Spinal cord (tissue), 10 donors: ENCODE data around the gene RIPK4. TPM values are rescaled to one million over a fixed set of nuclear protein-coding genes. Genes with fewer than 3 reads are reported as not detected.
"Not testable (repeated sequence)": the region's sequence is repeated elsewhere in the genome, so short reads cannot be mapped to it uniquely, and the experiment has no call there.

ENCODE experiments used
- DNase-seq, 6 donors: peaks; one replicate each; pipeline versions ENCODE4 v3.0.0 to v3.0.0-alpha.2; 2013 to 2015; ENCODE audit warnings: low spot score in 6 of 6, low read depth in 4 of 6
- H3K27ac ChIP-seq: one replicate; pipeline ENCODE4 v1.5.1; 2013; ENCODE audit warnings: low read depth, low read length, control low read depth
- H3K27me3 ChIP-seq: one replicate; pipeline ENCODE4 v1.6.1; 2013; ENCODE audit warnings: low read length; ENCODE audit not compliant: control insufficient read depth, insufficient read depth
- H3K36me3 ChIP-seq: one replicate; pipeline ENCODE4 v1.6.1; 2013; ENCODE audit warnings: low read length; ENCODE audit not compliant: control insufficient read depth, insufficient read depth
- H3K4me1 ChIP-seq: one replicate; pipeline ENCODE4 v1.6.1; 2013; ENCODE audit warnings: low read length; ENCODE audit not compliant: control insufficient read depth, insufficient read depth
- H3K4me3 ChIP-seq: one replicate; pipeline ENCODE4 v1.5.1; 2013; ENCODE audit warnings: low read depth, low read length, control low read depth
- H3K9me3 ChIP-seq: one replicate; pipeline ENCODE4 v1.6.1; 2013; ENCODE audit warnings: low read length; ENCODE audit not compliant: control insufficient read depth, insufficient read depth
- WGBS: methylation state at CpG from one replicate; pipeline ENCODE4 v1.1.5; 2013; ENCODE audit warnings: missing lambda C conversion rate; ENCODE audit not compliant: insufficient coverage; 5-methylcytosine and 5-hydroxymethylcytosine counted together
- polyA plus RNA-seq, 2 donors: library from polyadenylated mRNA; unstranded; fragments of 120-200 nt; gene quantifications; one replicate each; pipeline ENCODE4 v1.2.1, GENCODE V29; 2013; ENCODE audit not compliant: insufficient read length in 2 of 2
- total RNA-seq, 2 donors: library from RNA; depleted of rRNA in 1 of 2; stranded (reverse); fragments of 120-200 nt in 1 of 2; fragments of >200 nt in 1 of 2; gene quantifications; one replicate each; pipeline versions ENCODE4 v1.2.3 to v1.2.4, GENCODE V29; 2013 to 2014
- donor health status: healthy.

RIPK4 gene
- total and polyA plus RNA-seq, 4 donors: 0.10 to 0.11 (median 0.11) TPM; not detected in 1

GRCh38 chr21:41729701-41730366 is 37.0 kb downstream of the RIPK4 start:
- DNase-seq: no peak
- H3K27me3 ChIP-seq: peaks cover 20% of the 10 kb centered on the region
- H3K9me3 ChIP-seq: no peaks in the 10 kb centered on the region
- no peak overlapping the region for H3K27ac ChIP-seq
- WGBS: 79% methylated on average over 12 of the region's 17 CpGs
- H3K4me1 ChIP-seq: peaks cover 11% of the 10 kb centered on the region
- no peaks in the 10 kb centered on the region for H3K36me3 ChIP-seq
- no peak overlapping the region for H3K4me3 ChIP-seq

DNA sequence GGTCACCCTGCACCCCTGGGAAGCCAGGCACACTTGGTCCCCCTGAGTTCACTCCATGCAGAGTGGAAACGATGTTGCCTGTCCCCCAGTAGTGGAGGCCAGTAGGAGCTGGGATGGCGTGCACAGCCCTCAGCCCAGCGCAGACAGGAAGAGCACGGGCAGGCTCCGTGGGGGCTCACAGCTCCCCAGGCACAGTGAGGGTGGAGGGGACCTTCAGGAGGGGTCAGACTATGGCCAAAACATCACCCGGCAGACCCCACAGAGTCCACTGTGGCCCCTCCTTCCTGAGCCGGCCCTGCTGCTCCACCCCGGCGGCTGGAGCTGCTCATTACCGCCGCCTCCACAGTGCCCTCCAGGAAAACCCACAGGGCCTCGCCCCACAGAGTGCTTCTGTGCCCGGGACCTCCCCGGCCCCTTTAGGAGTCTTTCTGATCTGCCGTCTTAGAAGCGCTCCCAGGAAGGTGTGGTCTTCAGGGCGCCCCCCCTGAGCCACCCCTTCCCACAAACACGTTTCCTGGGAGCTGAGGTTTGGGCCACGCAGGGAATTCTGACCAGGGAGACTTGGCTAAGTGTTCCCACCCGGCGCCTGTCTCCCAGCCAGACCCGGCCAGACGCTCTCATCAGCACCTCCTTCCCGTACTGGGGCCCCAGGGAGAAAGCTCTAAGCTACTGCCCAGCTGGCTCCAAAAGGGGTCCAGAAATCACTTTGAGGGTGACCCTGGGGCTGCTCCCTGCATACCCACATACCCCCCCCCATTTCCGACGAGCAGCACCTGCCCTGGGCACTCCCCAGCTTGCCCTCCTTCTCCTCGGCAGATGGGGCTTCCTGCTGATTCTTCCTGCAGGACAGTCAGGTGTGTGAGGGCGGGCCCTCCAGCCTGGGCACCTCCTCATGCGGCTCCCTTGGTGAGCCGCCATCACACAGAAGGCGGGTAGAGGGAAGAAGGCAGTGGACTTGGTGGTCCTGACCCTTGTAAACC is 38.8 kb downstream of the RIPK4 start:
- no peak overlapping the region for H3K27ac ChIP-seq
- DNase-seq: no peak
- peaks cover 24% of the 10 kb centered on the region for H3K27me3 ChIP-seq
- no peaks in the 10 kb centered on the region for H3K9me3 ChIP-seq
- H3K4me3 ChIP-seq: no peak overlapping the region
- peaks cover 11% of the 10 kb centered on the region for H3K4me1 ChIP-seq
- H3K36me3 ChIP-seq: no peaks in the 10 kb centered on the region
- WGBS: 74% methylated on average over 26 of the region's 31 CpGs

DNA sequence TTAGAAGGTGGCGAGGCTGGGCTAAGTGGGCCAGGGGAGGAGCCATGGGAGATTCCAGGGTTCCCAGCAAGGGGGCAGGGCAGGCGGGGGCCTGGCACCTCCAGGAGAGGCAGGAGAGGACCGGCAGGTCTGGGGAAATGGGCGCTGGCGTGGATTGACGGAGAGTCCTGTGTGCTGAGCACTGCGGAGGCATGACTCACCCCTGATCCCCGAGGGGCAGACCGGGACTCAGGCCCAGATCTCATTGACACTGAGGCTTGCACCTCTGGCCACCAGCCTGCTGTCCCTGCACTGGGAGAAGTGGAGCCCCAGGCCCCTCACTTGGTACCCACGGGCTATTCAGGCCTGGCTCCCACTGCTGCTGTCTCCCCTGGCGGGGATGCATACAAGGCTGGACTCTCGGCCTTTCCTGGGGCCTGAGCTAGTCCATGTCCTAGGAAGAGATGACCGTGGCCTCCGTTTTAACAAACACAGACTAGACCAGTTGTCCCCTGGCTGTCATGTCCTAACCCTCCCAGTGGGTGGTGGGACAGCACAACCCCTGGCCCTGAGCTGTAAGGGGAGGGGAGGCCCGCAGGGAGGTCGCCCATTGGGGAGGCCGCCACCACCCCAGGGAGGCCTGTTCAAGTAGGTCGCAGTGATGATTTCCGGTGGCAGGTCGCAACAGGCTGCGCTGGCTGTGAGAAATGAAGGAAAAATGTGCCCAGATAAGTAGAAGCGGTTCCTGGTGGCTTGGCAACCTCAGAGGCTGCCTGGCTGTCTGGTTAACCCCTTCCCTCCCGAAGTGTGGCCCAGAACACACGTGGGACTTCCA is 39.7 kb downstream of the RIPK4 start:
- no peak for DNase-seq

DNA sequence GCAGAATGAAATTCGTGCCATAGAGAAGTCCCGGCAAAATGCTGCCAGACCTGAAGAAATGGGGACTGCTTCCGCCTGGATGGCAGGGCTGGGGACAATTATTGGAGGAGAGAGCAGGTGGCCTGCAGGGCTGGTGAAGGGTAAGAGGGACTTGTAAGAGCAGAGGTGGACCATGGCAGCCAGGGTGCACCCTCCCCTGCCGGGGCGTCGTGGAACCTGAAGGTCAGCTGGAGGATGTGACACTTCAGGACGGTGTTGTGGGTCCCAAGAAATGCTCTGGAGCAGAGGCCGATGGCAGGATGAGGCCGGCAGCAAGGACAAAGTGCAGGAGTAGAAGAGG is 40.3 kb downstream of the RIPK4 start:
- 84% methylated on average over 8 of the region's 9 CpGs for WGBS
- Histone ChIP-seq H3K4me3 (no peak overlapping the region), H3K27ac (no peak overlapping the region), H3K27me3 (peaks cover 24% of the 10 kb centered on the region), H3K36me3 (no peaks in the 10 kb centered on the region), H3K9me3 (no peaks in the 10 kb centered on the region), H3K4me1 (peaks cover 11% of the 10 kb centered on the region)
- no peak for DNase-seq

More for the DNA sequence above, 39.7 kb downstream of the RIPK4 start:
- Histone ChIP-seq H3K4me1 (peaks cover 11% of the 10 kb centered on the region), H3K27ac (no peak overlapping the region), H3K27me3 (peaks cover 24% of the 10 kb centered on the region), H3K9me3 (no peaks in the 10 kb centered on the region), H3K4me3 (no peak overlapping the region), H3K36me3 (no peaks in the 10 kb centered on the region)
- 63% methylated on average over 23 of the region's 24 CpGs for WGBS

DNA sequence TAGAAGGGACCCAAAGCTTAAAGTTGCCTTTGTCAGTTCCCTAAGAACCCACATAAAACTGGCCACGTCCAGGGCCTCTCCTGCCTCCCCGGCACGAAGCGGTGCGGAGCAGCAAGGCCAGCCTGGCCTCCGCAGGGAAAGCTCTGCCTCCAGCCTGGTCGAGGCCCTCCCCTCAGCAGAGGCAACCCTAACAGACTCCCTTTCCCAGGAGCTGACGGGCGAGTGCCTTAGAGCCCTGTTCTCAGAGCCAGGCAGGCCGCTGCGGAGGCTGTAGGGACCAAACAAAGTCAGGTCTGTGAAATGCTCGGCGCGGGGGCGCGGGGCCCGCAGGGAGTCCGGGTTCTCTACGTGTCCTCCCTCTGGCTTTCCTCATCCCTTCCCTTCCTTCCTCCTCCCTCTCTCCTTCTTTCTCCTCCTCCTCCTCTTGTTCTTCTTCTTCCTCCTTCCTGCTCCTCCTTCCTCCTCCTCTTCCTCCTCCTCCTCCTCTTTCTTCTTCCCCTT is 40.7 kb downstream of the RIPK4 start:
- Histone ChIP-seq H3K27ac (no peak overlapping the region), H3K9me3 (no peaks in the 10 kb centered on the region), H3K4me1 (peaks cover 11% of the 10 kb centered on the region), H3K27me3 (peaks cover 24% of the 10 kb centered on the region), H3K4me3 (no peak overlapping the region), H3K36me3 (no peaks in the 10 kb centered on the region)
- peak in 1 of 6 donors; percentile 5 for DNase-seq
- 32% methylated on average over 18 of the region's 19 CpGs for WGBS

- peaks cover 11% of the 10 kb centered on the region for H3K4me1 ChIP-seq
- no peaks in the 10 kb centered on the region for H3K36me3 ChIP-seq
- peaks cover 24% of the 10 kb centered on the region for H3K27me3 ChIP-seq
- 23% methylated on average over 33 of the region's 33 CpGs for WGBS
- H3K4me3 ChIP-seq: no peak overlapping the region
- no peak overlapping the region for H3K27ac ChIP-seq
- peak in 1 of 6 donors; percentile 20 for DNase-seq
- no peaks in the 10 kb centered on the region for H3K9me3 ChIP-seq
Measured at GRCh38 chr21:41725421-41726031, 41.3 kb downstream of the RIPK4 start.

DNA sequence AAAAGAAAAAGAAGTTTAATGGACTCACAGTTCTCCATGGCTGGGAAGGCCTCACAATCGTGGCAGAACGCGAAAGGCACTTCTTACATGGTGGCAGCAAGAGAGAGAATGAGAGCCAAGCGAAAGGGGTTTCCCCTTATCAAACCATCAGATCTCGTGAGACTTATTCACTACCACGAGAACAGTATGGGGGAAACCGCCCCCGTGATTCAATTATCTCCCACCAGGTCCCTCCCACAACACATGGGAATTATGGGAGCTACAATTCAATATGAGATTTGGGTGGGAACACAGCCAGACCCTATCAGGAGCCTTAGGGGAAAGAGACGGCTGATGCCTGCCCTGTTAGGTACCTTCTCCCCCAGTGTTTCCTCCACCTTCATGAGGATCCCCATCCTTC is 43.0 kb downstream of the RIPK4 start:
- H3K36me3 ChIP-seq, H3K9me3 ChIP-seq, DNase-seq, H3K4me3 ChIP-seq, H3K27ac ChIP-seq: not testable (repeated sequence)
- Histone ChIP-seq H3K4me1 (peaks cover 11% of the 10 kb centered on the region), H3K27me3 (peaks cover 24% of the 10 kb centered on the region)
- WGBS: no CpG with 5 or more reads among the region's 9 CpGs

DNA sequence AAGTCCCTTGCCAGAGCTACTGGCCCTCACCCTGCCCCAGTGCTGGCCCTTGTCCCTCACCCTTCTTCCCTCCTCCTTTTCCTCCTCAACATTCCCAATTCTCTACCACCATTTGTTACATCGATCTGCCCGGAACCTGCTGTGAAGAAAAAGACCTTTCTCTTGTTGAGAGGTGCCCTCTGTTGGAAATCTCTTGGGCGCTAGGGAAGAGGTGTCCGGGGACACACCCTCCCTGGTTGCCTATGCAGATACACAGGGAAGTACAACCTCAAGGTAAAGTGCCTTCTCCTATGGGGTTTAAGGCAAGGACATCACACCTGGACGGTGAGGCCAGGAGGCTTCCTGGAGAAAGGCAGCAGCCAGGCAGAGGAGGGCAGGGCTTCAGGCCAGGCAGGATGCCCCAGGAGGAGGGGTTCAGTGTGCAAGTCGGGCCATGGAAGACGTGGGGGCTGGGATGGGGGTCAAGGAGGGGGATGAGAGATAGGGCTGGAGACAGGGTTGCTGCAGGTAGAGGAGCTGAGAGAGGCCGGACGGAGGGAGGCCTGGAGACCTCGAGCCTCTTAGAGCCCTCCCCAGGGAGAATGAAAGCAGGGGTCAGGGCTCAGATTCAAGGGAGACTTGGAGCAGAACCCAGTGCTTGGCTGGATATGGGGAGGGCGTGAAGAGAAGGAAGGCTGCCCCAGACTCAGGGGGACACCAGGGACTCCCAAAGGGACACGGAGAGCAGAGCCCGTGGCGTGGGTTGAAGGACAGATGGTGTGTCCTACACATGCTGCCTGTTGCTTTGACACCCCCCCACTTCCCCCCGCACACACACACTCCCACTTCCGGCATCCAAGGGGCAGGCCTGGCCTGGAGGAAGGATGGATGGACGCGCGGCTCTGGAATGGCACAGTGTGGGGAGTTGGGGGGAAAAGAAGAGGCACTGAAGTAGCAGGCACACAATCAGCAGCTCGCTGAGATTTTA is 44.5 kb downstream of the RIPK4 start:
- DNase-seq: no peak
- Histone ChIP-seq H3K36me3 (no peaks in the 10 kb centered on the region), H3K4me3 (no peak overlapping the region), H3K27ac (no peak overlapping the region), H3K4me1 (peaks cover 11% of the 10 kb centered on the region), H3K27me3 (peaks cover 19% of the 10 kb centered on the region), H3K9me3 (no peaks in the 10 kb centered on the region)
- 77% methylated on average over 10 of the region's 20 CpGs for WGBS
